Endothelial cell of umbilical vein (primary cell): ENCODE data around the gene HECTD2. TPM values are rescaled to one million over a fixed set of nuclear protein-coding genes. Genes with fewer than 3 reads are reported as not detected.

Experiments
- BruUV-seq: library from RNA; stranded (reverse); fragments of 400-500 nt; replicated peaks from 2 replicates; lab custom pipeline; 2021; lab: Mats Ljungman, UMichigan
- CTCF ChIA-PET: fragments of 300-600, 350-600 bp; sonication (Branson Sonifier 250); formaldehyde crosslinking; loops from one replicate; lab custom pipeline; 2021; ENCODE audit warnings: antibody characterized with exemption, inconsistent platforms; lab: Charles Lee
- POLR2A ChIA-PET: fragments of 300-600, 350-600 bp; sonication (Branson Sonifier 250); formaldehyde crosslinking; loops from one replicate; lab custom pipeline; 2021; ENCODE audit warnings: antibody characterized with exemption, inconsistent platforms; lab: Charles Lee
- DNase-seq: peaks from one replicate; pipeline ENCODE4 v3.0.0-alpha.2; 2011; ENCODE audit warnings: low read depth, low spot score
- FAIRE-seq: peaks from 2 replicates; lab custom pipeline; 2011; peaks lifted over from hg19 to GRCh38; lab: Jason Lieb, UNC
- H2AFZ ChIP-seq: 2 replicates; pipeline ENCODE4 v1.6.0; 2012; ENCODE audit warnings: low read depth, low read length, control low read depth, inconsistent platforms
- H3K27ac ChIP-seq: 2 replicates; pipeline ENCODE4 v1.5.1; 2011; ENCODE audit warnings: low read depth, mild to moderate bottlenecking, control low read depth, low read length, moderate library complexity; ENCODE audit not compliant: insufficient read depth
- H3K27me3 ChIP-seq, 2 experiments: 2 replicates each; pipeline versions ENCODE4 v1.6.0 to v1.6.1; 2011; ENCODE audit warnings: low read length in 2 of 2, mixed read lengths in 1 of 2; ENCODE audit not compliant: control insufficient read depth in 2 of 2, insufficient read depth in 2 of 2
- H3K36me3 ChIP-seq, 2 experiments: 2 replicates in 1 of 2; 3 replicates in 1 of 2; pipeline ENCODE4 v1.5.1; 2011; ENCODE audit warnings: low read length in 2 of 2, mild to moderate bottlenecking in 1 of 2, moderate library complexity in 1 of 2; ENCODE audit not compliant: control insufficient read depth in 2 of 2, insufficient read depth in 2 of 2; ENCODE audit errors: extremely low read depth in 1 of 2
- H3K4me1 ChIP-seq: 3 replicates; pipeline ENCODE4 v1.5.1; 2011; ENCODE audit warnings: mild to moderate bottlenecking, low read length; ENCODE audit not compliant: control insufficient read depth, insufficient read depth; ENCODE audit errors: extremely low read depth
- H3K4me2 ChIP-seq: 2 replicates; pipeline ENCODE4 v1.6.1; 2011; ENCODE audit warnings: low read length, control low read depth, mixed read lengths; ENCODE audit not compliant: insufficient read depth
- H3K4me3 ChIP-seq, 3 experiments: fragments of 200-600 bp in 1 of 3; sonication (generic), shearing (Covaris generic) in 1 of 3; replicated peaks in 1 of 3; 2 replicates each; pipeline ENCODE4 v1.5.1; 2011 to 2016; ENCODE audit warnings: control low read depth in 3 of 3, low read length in 3 of 3, mild to moderate bottlenecking in 2 of 3, inconsistent platforms in 1 of 3, low read depth in 1 of 3, moderate library complexity in 1 of 3; ENCODE audit not compliant: insufficient read depth in 1 of 3
- H3K79me2 ChIP-seq: 2 replicates; pipeline ENCODE4 v1.6.0; 2012; ENCODE audit warnings: low read length, inconsistent platforms; ENCODE audit not compliant: control insufficient read depth, insufficient read depth
- H3K9ac ChIP-seq: replicated peaks from 2 replicates; pipeline ENCODE3; 2011; ENCODE audit warnings: low read length, control low read depth; ENCODE audit not compliant: insufficient read depth; ENCODE audit errors: extremely low read depth
- H3K9me1 ChIP-seq: replicated peaks from 3 replicates; pipeline ENCODE4 v1.6.0; 2011; ENCODE audit warnings: mild to moderate bottlenecking, low read length; ENCODE audit not compliant: control insufficient read depth, insufficient read depth; ENCODE audit errors: extremely low read depth
- H3K9me3 ChIP-seq: replicated peaks from 2 replicates; pipeline ENCODE4 v1.5.1; 2012; ENCODE audit warnings: low read length, inconsistent platforms; ENCODE audit not compliant: control insufficient read depth, insufficient read depth
- H4K20me1 ChIP-seq: replicated peaks from 2 replicates; pipeline ENCODE3; 2011; ENCODE audit warnings: mild to moderate bottlenecking, low read length; ENCODE audit not compliant: control insufficient read depth, insufficient read depth; ENCODE audit errors: extremely low read depth
- EZH2 ChIP-seq: IDR thresholded peaks from 2 replicates; pipeline ENCODE4 v1.6.1; 2012; ENCODE audit warnings: borderline replicate concordance, low read depth, mild to moderate bottlenecking, moderate library complexity, low read length, inconsistent platforms; ENCODE audit not compliant: severe bottlenecking
- FOS ChIP-seq: IDR thresholded peaks from 2 replicates; pipeline ENCODE4 v1.6.1; 2011; ENCODE audit warnings: mild to moderate bottlenecking, low read length, moderate library complexity, borderline replicate concordance; ENCODE audit not compliant: insufficient read depth
- GATA2 ChIP-seq: IDR thresholded peaks from 2 replicates; pipeline ENCODE4 v1.7.0; 2011; ENCODE audit warnings: low read depth, mild to moderate bottlenecking, moderate library complexity, mixed read lengths, low read length; ENCODE audit not compliant: insufficient read length, insufficient read depth
- JUN ChIP-seq: IDR thresholded peaks from 2 replicates; pipeline ENCODE4 v1.6.1; 2011; ENCODE audit warnings: borderline replicate concordance, low read depth; ENCODE audit not compliant: insufficient read length, insufficient read depth
- MYC ChIP-seq: IDR thresholded peaks from one replicate; pipeline ENCODE4 v1.6.1; 2011; ENCODE audit warnings: mild to moderate bottlenecking, low read depth, low read length
- POLR2A ChIP-seq: IDR thresholded peaks from 2 replicates; pipeline ENCODE4 v1.6.1; 2012; ENCODE audit warnings: low read depth, mild to moderate bottlenecking, control low read depth, low read length
- dilution Hi-C: fragments of 300-500 bp; cut with MboI; formaldehyde crosslinking; loops from one replicate; pipeline ENCODE4 v1.15.0; 2019; ENCODE audit warnings: low sequenced_read_pairs; ENCODE audit not compliant: extremely low pct_ligation_motif_present
- intact Hi-C: fragments of 100-400 bp; cut with micrococcal nuclease; formaldehyde crosslinking; loops from one replicate; pipeline ENCODE4 v1.10.0; 2022
- polyA plus RNA-seq, 4 experiments: library from polyadenylated mRNA; depleted of rRNA in 3 of 4; stranded (reverse) in 3 of 4; unstranded in 1 of 4; fragments of >200 nt; gene quantifications; 2 replicates each; pipeline versions ENCODE4 v1.2.1 to v1.2.3, GENCODE V29; 2011 to 2012; ENCODE audit warnings: missing spikeins in 1 of 4
- total RNA-seq: library from RNA; stranded (reverse); gene quantifications from 2 replicates; pipeline ENCODE4 v1.2.3, GENCODE V29; 2021
- TF ChIP-seq, protein P1 (sequence below), 2 donors: IDR thresholded peaks; 1 replicate in 1 of 2; 2 replicates in 1 of 2; pipeline ENCODE4 v1.5.1; 2011; ENCODE audit warnings: low read length in 2 of 2, mild to moderate bottlenecking in 2 of 2, moderate library complexity in 2 of 2, control low read depth in 1 of 2, inconsistent platforms in 1 of 2, low read depth in 1 of 2; ENCODE audit not compliant: insufficient read depth in 1 of 2; ENCODE audit errors: extremely low read depth in 1 of 2

HECTD2 gene
- total and polyA plus RNA-seq, 2 donors (not counting 3 experiments of a cell fraction or from before 2014, with no cell fraction given): 4.2 to 10.7 TPM

DNA sequence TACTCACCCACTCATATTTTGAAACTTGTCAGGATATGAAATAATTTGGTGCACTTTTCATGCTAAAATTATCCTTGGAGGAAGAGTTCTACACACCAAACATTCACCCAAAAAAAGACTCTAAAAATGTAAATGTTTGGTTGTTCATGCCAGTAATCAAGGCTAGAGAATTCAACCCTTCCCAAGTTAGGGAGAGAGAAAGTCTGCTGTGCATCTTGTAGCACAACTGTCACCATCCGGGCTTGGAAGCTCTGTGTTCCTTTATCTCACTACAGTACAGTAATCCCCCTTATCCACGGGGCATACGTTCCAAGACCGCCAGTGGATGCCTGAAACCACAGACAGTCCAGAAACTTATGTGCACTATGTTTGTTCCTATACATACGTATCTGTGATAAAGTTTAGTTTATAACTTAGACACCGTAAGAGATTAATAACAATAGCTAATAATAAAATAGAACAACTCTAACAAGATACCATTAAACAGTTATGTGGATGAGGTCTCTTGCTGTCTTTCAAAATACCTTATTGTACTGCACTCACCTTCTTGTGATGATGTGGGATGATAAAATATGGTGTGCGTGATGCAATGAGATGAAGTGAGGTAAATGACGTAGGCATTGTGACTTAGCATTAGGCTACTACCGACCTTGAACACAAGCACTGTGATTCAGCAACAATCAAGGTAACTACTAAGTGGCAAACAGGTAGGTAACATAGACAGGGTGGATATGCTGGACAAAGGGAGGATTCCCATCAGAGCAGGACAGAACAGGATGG, 24.6 kb upstream of the HECTD2 start:
- no peaks in the 10 kb centered on the region for H4K20me1 ChIP-seq
- TF ChIP-seq EZH2: no peak
- TF ChIP-seq, protein P1, sequence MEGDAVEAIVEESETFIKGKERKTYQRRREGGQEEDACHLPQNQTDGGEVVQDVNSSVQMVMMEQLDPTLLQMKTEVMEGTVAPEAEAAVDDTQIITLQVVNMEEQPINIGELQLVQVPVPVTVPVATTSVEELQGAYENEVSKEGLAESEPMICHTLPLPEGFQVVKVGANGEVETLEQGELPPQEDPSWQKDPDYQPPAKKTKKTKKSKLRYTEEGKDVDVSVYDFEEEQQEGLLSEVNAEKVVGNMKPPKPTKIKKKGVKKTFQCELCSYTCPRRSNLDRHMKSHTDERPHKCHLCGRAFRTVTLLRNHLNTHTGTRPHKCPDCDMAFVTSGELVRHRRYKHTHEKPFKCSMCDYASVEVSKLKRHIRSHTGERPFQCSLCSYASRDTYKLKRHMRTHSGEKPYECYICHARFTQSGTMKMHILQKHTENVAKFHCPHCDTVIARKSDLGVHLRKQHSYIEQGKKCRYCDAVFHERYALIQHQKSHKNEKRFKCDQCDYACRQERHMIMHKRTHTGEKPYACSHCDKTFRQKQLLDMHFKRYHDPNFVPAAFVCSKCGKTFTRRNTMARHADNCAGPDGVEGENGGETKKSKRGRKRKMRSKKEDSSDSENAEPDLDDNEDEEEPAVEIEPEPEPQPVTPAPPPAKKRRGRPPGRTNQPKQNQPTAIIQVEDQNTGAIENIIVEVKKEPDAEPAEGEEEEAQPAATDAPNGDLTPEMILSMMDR (IDR thresholded peaks at IDR 0.05; ENCODE audit: extremely low read depth in 1 of 2, insufficient read depth in 1 of 2, low read depth in 1 of 2, low read length in 2 of 2): no peak
- no peak for TF ChIP-seq POLR2A
- TF ChIP-seq JUN: no peak
- no peak for TF ChIP-seq MYC
- TF ChIP-seq GATA2: no peak
- TF ChIP-seq FOS: no peak
- no TSS peak for BruUV-seq
- H3K27me3 ChIP-seq: peaks cover 23 to 45% of the 10 kb centered on the region in 2 experiments
- no peak overlapping the region for H2AFZ ChIP-seq
- no peak for FAIRE-seq
- DNase-seq: no peak
- no peak overlapping the region for H3K9ac ChIP-seq
- intact Hi-C loops: no loop called here
- no peaks in the 10 kb centered on the region for H3K79me2 ChIP-seq
- POLR2A ChIA-PET: no interaction called here
- H3K4me2 ChIP-seq: no peak overlapping the region
- no peaks in the 10 kb centered on the region for H3K9me3 ChIP-seq
- no peaks in the 10 kb centered on the region for H3K9me1 ChIP-seq
- H3K27ac ChIP-seq: no peak overlapping the region
- peaks cover 5% of the 10 kb centered on the region for H3K4me1 ChIP-seq
- H3K36me3 ChIP-seq: no peaks in the 10 kb centered on the region
- CTCF ChIA-PET: interaction anchor here (0.9 to 3.9 kb wide), 5 partner anchors 9 to 527 kb away, joined by 3 to 32 read pairs (median 18); no protein-coding TSS in a partner anchor
- H3K4me3 ChIP-seq: no peak overlapping the region
- dilution Hi-C loops: no loop called here
